Measurements from ENCODE around the gene ZNF497.
"Not testable (repeated sequence)": the region's sequence is repeated elsewhere in the genome, so short reads cannot be mapped to it uniquely, and the experiment has no call there.

Gene ZNF497

DNA sequence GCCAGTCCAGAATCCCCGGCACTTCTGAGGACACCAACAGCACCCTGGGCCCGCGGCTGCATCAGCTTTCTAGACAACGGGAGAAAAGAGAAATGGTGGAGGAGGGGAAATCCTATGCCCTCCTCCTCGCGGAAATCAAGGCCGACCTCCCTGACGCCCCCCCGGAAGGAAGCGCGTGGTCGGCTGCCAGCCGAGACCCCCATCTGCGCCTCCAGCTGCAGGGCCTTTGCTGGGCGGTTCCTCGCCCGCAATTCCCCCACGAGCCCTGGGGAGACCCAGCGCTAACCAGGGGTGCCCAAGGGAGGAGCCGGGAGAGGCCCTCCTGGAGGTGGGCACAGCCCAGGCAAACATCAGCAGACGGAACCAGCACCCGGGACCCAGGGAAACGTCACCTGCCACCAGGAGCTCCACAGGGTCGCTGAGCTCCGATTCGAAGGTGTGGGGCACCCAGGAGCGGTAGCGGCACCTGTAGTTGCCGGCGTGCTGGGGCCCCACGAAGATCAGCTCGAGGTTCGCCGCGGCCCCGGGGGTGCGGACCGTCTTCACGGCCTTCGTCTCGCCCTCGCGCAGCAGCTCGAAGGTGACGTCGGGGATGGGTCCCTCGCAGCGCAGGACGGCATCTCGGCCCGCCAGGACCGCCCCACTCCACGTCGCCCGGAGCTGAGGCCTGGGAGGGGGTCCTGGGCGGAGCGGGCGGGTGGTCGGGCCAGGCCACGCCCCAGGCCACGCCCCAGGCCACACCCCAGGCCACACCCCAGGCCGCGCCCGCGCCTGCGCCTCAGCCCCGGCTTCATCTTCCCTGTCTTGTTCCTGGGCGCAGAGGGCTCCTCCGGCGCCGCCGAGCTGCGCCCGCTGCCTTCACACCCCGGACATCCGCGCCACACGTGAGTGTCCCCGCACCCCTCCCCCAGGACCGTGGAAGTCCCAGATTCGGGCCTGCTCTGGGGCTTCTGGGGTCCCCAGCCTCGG is 15.3 kb downstream of the ZNF497 start:
- DNase-seq: peak; percentile 80

DNA sequence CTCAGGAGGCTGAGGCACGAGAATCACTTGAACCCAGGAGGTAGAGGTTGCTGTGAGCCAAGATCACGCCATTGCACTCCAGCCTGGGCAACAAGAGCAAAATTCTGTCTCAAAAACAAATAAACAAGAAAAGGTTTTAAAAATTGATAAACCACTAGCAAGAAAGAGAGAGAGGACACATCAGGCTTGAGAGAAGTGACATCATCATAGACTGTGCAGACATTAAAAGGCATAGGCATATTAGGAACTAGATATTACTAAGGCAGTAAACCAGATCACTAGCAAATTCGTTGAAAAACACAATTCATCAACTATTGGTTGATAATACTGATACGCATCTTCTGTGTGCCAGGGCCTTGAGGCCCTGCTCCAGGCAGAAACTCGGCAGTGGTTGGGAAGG is 17.0 kb downstream of the ZNF497 start:
- no peak for DNase-seq

- DNase-seq: no peak
Observed at GRCh38 chr19:58338825-58339558, 23.6 kb downstream of the ZNF497 start.

DNA sequence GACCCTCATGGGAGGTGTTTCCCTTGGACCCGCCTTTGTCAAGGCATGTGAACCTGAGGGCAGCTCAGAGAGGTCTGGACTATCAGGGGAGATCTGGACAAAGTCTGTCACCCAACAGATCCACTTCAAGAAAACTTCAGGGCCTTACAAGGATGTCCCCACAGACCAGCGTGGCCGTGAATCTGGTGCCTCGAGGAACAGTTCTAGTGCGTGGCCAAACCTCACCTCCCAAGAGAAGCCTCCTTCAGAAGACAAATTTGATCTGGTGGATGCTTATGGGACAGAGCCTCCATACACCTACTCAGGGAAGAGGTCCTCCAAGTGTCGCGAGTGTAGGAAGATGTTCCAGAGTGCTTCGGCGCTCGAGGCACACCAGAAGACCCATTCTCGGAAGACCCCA is 24.2 kb downstream of the ZNF497 start:
- DNase-seq: no peak

DNA sequence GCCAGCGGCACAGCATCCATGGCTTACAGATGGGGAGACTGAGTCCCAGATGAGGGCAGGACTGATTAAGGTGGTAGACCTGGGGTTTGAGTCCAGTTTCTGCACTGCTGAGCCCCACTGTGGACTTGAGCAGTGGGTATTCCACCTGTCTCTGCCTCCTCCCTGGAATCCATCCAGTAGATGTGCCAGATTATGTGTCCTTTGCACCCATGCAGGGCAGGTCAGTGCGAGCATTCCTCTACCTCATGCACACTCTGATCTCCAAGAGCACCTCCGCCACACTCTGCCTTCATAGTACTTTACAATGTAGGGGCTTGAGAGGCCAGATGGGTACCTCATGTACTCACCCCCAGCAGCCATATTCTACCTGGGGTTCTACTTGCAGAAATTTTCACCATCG is 25.7 kb downstream of the ZNF497 start:
- DNase-seq: no peak

DNA sequence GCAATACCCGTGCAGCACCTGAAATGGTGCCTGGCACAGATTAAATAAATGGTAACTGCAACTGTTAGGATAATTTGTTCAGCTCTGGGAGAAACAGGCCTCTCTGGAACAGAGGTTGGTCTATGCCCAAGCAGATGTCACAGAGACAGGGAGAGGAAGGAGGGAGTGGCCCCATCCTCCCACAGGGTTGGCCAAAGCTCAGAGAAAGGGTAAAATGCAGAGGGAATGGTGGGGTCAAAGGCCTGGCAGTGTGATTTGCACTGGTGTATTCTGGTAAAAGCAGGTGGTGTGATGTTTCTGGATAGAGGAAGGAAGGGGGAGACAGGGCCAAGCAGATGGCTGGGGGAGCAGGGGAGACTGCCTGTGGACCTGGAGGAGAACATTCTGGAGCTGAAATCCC is 26.3 kb downstream of the ZNF497 start:
- DNase-seq: no peak

DNA sequence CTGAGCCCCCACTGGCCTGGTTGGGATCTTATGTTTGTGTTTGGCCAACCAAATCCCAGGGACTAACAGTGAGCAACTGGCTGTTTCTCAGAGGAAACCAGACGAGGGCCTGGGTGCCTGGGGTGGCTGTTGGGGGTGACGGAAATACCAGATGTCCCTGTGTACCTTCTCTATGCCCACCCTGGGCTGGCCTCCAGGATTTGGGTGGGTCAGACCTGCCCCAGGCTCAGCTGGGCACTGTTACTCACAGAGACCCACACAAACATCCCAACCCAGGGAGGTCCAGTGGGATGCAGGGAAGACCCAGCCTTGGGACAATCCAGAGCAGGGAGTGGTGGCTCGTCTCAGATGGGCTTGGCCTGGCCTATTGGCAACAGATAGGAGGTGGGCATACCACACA is 26.9 kb downstream of the ZNF497 start:
- no peak for DNase-seq

DNA sequence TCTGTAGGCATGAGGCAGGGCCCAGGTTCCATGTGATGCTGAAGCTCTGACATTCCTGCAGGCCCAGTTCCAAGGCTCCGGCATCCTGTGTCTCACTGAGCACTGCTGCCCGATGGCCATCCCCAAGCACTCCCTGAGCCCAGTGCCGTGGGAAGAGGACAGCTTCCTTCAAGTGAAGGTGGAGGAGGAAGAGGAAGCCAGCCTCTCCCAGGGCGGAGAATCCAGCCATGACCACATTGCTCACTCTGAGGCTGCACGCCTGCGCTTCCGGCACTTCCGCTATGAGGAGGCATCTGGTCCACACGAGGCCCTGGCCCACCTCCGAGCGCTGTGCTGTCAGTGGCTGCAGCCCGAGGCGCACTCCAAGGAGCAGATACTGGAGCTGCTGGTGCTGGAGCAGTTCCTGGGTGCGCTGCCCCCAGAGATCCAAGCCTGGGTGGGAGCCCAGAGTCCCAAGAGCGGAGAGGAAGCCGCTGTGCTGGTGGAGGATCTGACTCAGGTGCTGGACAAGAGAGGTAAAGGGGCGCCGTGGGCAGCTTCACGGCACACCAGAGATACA is 27.8 kb downstream of the ZNF497 start:
- no peak for DNase-seq

- DNase-seq: no peak
Observed at GRCh38 chr19:58332697-58333096, 29.9 kb downstream of the ZNF497 start.

DNA sequence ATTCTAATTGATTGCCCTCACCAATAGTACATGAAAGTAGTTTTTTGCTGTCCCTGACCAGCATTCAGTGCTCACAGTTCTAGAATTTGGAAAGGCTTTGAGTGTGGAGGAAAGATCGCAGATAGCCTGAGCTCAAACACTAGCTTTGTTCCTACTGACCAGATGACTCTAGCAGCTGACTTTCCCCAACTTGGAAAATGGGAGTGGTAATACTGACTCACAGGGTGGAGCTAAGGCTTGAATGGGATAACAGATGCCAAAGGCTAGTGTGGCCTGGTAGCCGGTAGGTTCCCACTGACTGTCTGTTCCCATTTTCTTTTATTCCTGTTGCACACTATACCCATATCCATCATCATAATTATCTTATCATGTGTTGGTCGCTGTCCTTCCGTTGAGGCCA is 32.1 kb downstream of the ZNF497 start:
- peak; percentile 15 for DNase-seq

DNA sequence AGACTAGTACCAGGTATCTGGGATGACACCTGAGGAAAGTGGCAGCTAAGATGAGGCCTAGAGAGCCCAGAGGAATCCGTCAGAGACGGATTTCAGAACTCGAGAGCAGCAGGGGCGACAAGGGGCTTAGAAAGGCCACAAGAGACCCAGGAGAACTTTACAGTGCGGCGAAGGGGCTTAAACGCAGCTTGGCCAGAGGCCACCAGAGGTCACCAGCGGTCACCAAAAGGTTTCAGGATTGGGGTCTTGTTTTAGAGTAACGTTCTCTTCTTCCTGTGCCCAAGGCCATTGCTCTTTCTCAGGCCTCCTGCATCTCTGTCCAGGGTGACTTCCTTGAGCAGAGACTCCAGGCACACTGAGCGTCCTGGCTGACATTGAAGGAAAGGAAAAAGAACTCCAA is 33.6 kb downstream of the ZNF497 start:
- DNase-seq: peak; percentile 60

DNA sequence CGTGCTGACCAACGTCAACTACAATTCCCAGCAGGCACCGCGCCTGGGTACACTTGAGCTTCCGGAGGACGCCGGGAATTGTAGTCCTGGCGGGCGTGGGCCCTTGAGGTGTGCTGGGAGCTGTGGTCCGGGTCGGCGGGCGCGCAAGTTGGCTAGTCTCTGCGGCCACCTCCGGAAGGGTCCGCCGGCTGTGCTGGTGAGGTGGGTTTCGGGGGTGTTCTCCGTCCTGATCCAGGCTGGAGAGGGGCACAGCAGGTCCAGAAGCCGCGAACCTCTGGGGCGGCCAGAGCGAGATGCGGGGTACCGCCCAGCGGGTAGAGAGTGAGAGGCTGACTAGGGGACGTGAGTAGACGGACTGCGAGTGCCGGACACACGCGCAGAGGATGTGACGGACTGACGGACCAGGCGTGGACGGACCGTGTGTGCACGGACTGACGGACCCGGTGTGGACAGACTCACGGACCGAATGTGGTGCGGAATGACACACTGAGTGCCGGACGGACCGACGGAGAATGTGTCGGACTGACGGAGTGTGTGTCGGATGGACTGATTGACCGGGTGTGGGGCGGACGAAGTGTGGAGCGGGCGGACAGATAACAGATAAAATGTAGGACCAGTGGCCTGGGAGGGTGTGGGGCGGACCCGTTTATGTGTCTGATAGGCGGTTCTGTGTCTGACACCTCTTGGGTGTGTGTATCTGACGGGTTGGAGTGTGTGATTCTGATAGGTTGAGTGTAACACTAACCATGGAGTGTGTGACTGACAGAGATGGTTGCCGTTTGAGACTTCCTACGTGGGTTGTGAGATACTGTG is 35.4 kb downstream of the ZNF497 start, which contains the start of gene ZSCAN22:
ZSCAN22 (plus strand) TSS at position 81 of the 813 bp plus-strand sequence. CDS start 7,809 bp downstream, outside the sequence.
- DNase-seq: peak; percentile 98

- no peak for DNase-seq
Observed at GRCh38 chr19:58326501-58326913, 36.0 kb downstream of the ZNF497 start.

GRCh38 chr19:58325311-58326022 is 37.1 kb downstream of the ZNF497 start:
- DNase-seq: no peak

- DNase-seq: no peak
Observed at GRCh38 chr19:58319241-58319640, 43.3 kb downstream of the ZNF497 start.

DNA sequence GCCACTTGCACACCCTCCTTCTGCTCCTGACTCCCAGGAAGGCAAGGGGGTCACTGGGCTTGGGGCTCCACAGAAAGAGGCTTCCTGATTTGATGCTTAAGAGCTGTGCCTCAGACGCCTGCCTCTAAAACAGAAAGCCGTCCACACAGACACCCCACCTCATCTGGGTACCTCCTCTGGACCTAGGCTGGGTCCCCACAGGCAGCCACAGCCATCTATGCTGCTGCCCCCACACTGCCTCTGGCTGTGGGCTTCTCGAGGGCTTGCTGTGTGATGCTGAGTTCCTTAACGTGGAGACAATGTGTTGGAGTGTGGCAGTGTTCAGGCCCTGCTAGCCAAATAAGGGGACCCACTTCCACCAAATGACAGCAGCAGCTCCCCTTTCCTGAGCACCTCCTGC is 44.3 kb downstream of the ZNF497 start:
- no peak for DNase-seq

- DNase-seq: peak; percentile 72
Observed at GRCh38 chr19:58317476-58318072, 45.0 kb downstream of the ZNF497 start.

DNA sequence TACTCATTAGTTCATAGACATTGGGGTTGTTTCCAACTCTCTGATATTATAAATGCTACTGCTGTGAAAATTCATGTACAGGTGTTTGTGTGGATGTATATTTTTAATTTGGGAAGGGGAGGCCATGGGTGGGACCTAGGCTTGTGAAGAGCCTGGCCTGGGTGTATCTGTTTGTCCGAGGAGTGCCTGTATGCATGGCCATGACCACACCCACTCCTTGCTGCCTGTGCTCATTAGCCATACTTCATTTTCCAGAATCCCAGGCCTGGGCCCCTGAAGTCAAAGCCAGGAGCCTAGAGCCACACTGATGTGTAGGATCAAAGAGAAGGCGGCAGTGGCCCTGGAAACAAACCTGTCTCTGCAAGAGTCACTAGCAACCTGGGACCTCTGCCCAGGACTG is 47.0 kb downstream of the ZNF497 start:
- DNase-seq: no peak

- DNase-seq: no peak
Observed at GRCh38 chr19:58311345-58311865, 51.1 kb downstream of the ZNF497 start.

GRCh38 chr19:58310685-58311084 is 51.9 kb downstream of the ZNF497 start:
- not testable (repeated sequence) for DNase-seq

DNA sequence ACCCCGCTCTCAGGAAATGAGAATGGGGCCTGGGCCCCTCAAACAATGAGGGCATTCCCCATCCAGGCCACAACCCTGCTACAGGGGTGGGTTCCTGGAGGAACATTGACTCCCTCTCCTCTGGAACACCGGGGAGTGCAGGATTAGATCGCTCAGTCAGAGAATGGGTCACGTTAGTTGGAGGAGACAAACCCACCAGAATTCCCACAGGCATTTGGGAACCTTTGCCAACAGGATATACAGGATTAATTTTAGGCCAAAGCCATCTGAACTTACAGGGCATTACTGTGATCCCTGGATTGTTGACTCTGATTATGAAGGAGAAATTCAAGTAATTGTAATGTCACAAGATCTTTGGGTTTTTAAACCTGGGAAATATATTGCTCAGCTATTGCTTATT is 54.8 kb downstream of the ZNF497 start:
- no peak for DNase-seq

Measured in OCI-M1 (cell line).